ENCODE measurements around the gene PGM2L1. TPM values are rescaled to one million over a fixed set of nuclear protein-coding genes. Genes with fewer than 3 reads are reported as not detected.

PGM2L1 gene
- total and polyA plus RNA-seq, 2 experiments from 2014 or later = 32.6 to 44.4 TPM

DNA sequence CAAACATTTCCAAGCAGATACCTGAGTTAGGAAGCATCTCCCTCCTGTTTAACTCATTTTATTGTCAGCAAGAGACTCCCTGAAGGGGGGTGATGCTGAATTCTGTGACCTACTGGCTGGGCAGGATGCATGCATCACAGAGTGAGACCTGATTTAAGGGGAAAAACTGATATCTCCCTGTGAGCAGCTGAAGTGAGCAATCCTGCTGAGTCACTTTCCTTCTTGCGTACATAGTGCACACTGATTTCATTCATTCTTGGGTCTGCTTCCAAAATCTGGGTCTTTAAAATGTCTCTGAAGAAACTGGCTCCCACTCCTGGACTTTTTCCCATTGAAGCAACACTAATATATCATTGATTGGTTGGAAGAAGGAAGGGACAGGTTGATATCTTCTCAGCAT is 110.1 kb downstream of the PGM2L1 start (continued):
- no peak for TF ChIP-seq REST (IDR thresholded peaks at IDR 0.05; ENCODE audit: unreplicated experiment)
- no peak for TF ChIP-seq NANOG (IDR thresholded peaks at IDR 0.05; ENCODE audit: borderline replicate concordance)
- TF ChIP-seq POLR2AphosphoS5 (IDR thresholded peaks at IDR 0.05; ENCODE audit: low read depth) = no peak
- no peak for TF ChIP-seq STAT1 (IDR thresholded peaks at IDR 0.05; ENCODE audit: unreplicated experiment)
- no peak for TF ChIP-seq EZH2phosphoT487 (IDR thresholded peaks at IDR 0.05; ENCODE audit: unreplicated experiment)
- TF ChIP-seq EZH2 (IDR thresholded peaks at IDR 0.05; ENCODE audit: low read depth, unreplicated experiment) = no peak
- TF ChIP-seq ZNF114 (CRISPR knock-in tag; IDR thresholded peaks at IDR 0.05) = no peak
- TF ChIP-seq, protein P1, sequence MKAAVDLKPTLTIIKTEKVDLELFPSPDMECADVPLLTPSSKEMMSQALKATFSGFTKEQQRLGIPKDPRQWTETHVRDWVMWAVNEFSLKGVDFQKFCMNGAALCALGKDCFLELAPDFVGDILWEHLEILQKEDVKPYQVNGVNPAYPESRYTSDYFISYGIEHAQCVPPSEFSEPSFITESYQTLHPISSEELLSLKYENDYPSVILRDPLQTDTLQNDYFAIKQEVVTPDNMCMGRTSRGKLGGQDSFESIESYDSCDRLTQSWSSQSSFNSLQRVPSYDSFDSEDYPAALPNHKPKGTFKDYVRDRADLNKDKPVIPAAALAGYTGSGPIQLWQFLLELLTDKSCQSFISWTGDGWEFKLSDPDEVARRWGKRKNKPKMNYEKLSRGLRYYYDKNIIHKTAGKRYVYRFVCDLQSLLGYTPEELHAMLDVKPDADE (IDR thresholded peaks at IDR 0.05) = no peak
- TF ChIP-seq, protein P2, sequence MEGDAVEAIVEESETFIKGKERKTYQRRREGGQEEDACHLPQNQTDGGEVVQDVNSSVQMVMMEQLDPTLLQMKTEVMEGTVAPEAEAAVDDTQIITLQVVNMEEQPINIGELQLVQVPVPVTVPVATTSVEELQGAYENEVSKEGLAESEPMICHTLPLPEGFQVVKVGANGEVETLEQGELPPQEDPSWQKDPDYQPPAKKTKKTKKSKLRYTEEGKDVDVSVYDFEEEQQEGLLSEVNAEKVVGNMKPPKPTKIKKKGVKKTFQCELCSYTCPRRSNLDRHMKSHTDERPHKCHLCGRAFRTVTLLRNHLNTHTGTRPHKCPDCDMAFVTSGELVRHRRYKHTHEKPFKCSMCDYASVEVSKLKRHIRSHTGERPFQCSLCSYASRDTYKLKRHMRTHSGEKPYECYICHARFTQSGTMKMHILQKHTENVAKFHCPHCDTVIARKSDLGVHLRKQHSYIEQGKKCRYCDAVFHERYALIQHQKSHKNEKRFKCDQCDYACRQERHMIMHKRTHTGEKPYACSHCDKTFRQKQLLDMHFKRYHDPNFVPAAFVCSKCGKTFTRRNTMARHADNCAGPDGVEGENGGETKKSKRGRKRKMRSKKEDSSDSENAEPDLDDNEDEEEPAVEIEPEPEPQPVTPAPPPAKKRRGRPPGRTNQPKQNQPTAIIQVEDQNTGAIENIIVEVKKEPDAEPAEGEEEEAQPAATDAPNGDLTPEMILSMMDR (conservative IDR thresholded peaks at IDR 0.05; ENCODE audit: low read depth in 2 of 2) = no peak
- no peak for TF ChIP-seq CREB1 (CRISPR knock-in tag; IDR thresholded peaks at IDR 0.05; ENCODE audit: low read depth)

DNA sequence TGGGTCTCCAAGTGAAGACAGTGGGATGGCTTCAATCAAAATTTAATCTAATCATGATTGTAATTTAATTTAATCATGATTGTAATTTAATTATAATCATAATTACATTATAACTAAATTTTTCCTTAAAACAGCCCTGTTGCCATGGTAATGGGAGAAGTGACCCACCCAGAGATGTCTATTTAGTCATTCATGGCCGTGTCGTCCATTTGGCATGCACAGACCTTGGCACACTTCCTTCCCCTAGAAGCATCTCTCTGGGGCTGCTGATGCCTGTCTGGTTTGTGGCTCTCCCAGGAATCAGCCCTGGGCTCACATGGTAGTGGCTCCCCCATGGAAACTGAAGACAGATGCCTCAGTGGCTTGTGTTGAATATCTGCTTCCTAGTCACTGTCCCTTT is 113.8 kb downstream of the PGM2L1 start:
- H3K27ac Mint-ChIP-seq = no peak overlapping the region
- no peak for DNase-seq (ENCODE audit: low spot score)

More for the DNA sequence above, 113.8 kb downstream of the PGM2L1 start:
- H3F3A ChIP-seq (replicated peaks; ENCODE audit: low read depth) = no peaks in the 10 kb centered on the region
- H3K4me1 Mint-ChIP-seq = no peaks in the 10 kb centered on the region
- H3K4me2 ChIP-seq = no peak overlapping the region
- no peak overlapping the region for H3K4me3 Mint-ChIP-seq
- no peak overlapping the region for H2AFZ ChIP-seq
- no peaks in the 10 kb centered on the region for H3K27me3 Mint-ChIP-seq (ENCODE audit: insufficient read depth, low read depth, poor library complexity)
- H3K9me3 Mint-ChIP-seq = no peaks in the 10 kb centered on the region
- ATAC-seq = no peak
- no peaks in the 10 kb centered on the region for H4K20me1 ChIP-seq (replicated peaks; ENCODE audit: insufficient read depth)
- no peaks in the 10 kb centered on the region for H3K36me3 Mint-ChIP-seq (ENCODE audit: low read depth)
- no peaks in the 10 kb centered on the region for H3K4me1 ChIP-seq (ENCODE audit: insufficient read depth)
- H3K9me2 ChIP-seq (ENCODE audit: insufficient read depth) = no peaks in the 10 kb centered on the region
- TF ChIP-seq STAT1 (IDR thresholded peaks at IDR 0.05; ENCODE audit: unreplicated experiment) = no peak
- TF ChIP-seq EZH2 (IDR thresholded peaks at IDR 0.05; ENCODE audit: low read depth, unreplicated experiment) = no peak
- TF ChIP-seq REST (IDR thresholded peaks at IDR 0.05; ENCODE audit: unreplicated experiment) = no peak
- TF ChIP-seq ZNF331 (CRISPR knock-in tag; IDR thresholded peaks at IDR 0.05; ENCODE audit: low read depth) = no peak
- TF ChIP-seq ZNF114 (CRISPR knock-in tag; IDR thresholded peaks at IDR 0.05) = no peak
- H3K36me3 ChIP-seq (ENCODE audit: insufficient read depth) = no peaks in the 10 kb centered on the region
- H3K27me3 ChIP-seq (ENCODE audit: insufficient read depth) = no peaks in the 10 kb centered on the region
- no peak overlapping the region for H3K27ac ChIP-seq (ENCODE audit: low read depth)
- no peaks in the 10 kb centered on the region for H3K79me2 ChIP-seq (replicated peaks; ENCODE audit: insufficient read depth)
- no peak overlapping the region for H3K4me3 ChIP-seq
